ENCODE data around the gene PCCA.

The PCCA gene

GRCh38 chr13:100409132-100409531 is 320.2 kb downstream of the PCCA start:
- no peak for DNase-seq (ENCODE audit: low read depth in 3 of 3)

GRCh38 chr13:100423375-100423774 is 334.5 kb downstream of the PCCA start:
- DNase-seq (ENCODE audit: low read depth in 3 of 3) = no peak

DNA sequence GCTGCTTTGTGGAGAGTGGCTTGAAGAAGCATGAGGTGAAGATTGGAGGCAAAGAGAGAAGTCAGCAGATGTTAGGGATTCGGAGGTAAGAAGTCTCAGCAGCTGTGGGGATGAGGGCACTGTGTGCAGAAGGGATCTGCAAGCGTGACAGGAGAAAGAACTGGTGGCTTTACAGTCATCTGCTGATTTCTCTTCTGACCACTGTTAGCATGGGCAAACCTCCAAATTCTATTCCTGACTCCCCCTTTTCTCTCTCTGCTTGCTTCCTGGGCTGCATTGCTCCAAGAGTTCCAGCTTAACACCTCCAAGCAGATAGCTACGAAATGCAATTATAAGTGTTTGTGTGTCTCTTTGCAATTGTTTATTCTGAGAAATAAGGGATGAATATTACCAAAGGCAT is 340.1 kb downstream of the PCCA start:
- no peak for DNase-seq (ENCODE audit: low read depth in 3 of 3)

DNA sequence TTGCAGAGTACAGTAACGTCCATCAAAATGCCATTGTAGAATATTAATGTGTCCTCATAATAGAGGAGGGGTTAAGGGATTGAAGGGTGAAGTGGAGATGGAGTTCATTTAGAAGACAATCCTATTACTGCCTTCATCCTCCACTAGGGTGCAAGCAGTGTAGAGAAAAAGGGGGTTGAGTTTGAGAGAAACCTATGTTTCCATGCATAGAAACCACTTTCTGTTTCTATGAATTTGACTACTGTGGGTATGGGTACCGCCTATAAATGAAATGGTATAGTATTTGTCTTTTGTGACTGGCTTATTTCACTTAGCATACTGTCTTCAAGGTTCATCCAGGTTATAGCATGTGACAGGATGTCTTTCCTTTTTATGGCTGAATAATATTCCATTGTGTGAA is 343.7 kb downstream of the PCCA start:
- DNase-seq (ENCODE audit: low read depth in 3 of 3) = no peak

GRCh38 chr13:100433475-100433874 is 344.6 kb downstream of the PCCA start:
- no peak for DNase-seq (ENCODE audit: low read depth in 3 of 3)

GRCh38 chr13:100434010-100434763 is 345.3 kb downstream of the PCCA start:
- no peak for DNase-seq (ENCODE audit: low read depth in 3 of 3)

DNA sequence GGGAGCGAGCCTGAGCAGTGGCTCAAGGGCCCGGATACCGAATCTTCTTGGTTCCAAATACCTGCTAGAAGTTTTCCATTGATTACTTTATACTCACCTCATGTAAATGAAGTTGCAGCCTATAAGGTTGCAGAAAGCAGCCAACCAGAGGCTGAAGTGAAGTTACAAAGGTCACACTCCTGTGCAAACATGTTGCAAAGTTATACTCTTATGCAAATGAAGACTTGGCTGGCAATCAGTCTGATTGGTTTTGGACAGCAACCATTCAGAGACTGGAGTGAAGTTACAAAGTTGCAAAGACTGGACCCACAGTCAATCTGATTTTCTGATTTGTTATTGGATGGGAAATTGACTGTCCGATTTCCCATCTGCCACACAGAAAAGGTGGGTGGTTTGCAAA is 347.2 kb downstream of the PCCA start:
- no peak for DNase-seq (ENCODE audit: low read depth in 3 of 3)

- DNase-seq (ENCODE audit: low read depth in 3 of 3) = no peak
Observed at GRCh38 chr13:100438059-100438788, 349.3 kb downstream of the PCCA start.

DNA sequence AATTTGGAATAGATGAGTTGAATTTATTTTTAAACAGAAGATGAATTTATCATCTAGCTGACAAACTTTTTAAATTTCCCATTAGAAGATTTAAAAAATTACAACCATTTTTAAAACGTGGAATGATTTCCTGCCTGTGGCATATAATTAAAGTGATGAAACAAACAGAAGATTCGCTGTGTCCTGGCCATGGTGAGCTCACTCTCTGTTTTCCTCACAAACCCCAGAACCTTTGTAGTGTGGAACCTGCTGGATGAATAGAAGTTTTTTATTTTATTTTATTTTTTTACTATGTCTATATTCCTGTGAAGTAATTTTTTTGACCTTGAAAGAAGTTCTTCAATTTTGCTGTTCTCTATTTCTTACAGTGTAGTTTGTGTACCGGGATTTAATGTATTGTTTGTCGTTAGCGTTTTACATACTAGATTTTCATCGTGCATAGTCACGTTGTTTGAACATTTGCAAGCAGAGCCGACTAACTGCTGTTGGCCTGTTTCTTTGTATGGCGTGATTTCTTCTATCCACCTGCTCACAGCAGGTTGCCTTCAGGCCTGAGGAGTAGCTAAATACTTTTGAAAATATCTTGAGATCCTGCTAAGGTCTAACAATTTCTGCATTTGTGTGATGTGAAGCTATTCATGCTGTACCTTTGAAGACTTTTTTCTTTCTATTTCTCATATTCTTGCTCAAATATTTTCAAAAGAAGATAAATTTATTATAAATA is 350.5 kb downstream of the PCCA start:
- DNase-seq (ENCODE audit: low read depth in 3 of 3) = no peak

- no peak for DNase-seq (ENCODE audit: low read depth in 3 of 3)
Observed at GRCh38 chr13:100440751-100441425, 352.0 kb downstream of the PCCA start.

- DNase-seq (ENCODE audit: low read depth in 3 of 3) = no peak
Observed at GRCh38 chr13:100442095-100442832, 353.4 kb downstream of the PCCA start.

DNA sequence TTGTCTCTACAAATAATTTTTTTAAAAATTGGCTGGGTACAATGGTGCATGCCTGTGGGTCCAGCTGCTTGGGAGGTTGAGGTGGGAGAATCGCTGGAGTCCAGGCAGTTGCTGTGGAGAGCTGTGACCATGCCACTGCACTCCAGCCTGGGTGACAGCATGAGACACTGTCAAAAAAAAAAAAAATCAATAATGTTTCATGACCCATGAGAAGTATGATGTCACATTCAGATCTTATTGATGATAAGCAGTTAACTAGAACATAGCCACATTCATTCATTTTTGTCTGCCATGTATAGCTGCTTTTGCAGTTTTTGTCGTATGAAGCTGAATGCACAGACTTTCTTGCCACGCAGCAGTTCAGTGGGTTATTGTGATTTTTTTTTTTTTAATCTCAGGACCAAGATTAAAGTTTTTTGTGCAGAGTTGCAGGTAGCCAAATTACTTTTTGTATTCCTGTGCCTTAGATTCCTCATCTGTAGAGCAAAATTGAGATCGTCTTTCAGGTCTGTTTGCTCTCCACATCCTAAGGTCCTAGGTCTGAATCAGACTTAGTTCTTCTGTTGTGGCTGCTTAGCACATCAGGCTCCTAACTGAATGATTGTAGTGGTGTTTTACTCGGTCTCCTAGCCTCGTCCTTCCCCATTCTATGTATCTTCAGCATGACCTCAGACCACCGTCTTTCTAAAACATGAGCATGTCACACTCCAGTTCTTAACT is 354.5 kb downstream of the PCCA start:
- DNase-seq (ENCODE audit: low read depth in 3 of 3) = no peak

DNA sequence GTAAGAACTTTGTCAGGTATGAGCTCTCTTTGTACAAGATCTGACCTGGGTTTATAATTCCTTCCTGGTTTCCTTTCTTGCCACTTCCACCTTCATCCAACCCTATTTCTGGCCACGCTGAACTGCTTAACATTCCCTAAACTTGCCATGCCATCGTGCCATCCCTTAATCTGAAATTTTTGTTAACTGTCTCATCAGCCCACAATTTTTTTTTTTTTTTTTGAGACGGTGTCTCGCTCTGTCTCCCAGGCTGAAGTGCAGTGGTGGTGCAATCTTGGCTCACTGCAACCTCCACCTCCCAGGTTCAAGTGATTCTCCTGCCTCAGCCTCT is 355.1 kb downstream of the PCCA start:
- DNase-seq (ENCODE audit: low read depth in 3 of 3) = no peak

DNA sequence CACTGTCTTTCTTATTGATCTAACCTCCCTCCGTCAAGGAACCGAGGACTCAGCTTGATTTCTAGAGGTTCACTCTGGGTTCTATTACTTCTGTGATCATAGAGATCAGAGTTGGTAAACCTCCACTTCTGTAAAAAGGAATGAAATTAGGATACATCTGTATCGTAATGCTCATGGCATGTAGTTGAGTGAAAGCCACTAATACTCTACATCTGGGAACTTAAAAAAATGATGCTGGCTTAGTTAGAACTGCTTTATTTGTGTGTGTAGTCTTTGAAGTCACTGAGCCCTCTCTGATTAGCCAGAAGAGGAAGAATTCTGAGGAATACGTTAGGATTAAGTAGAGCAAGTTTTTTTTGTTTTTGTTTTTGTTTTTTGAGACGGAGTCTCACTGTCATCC is 358.9 kb downstream of the PCCA start:
- DNase-seq (ENCODE audit: low read depth in 3 of 3) = no peak

- DNase-seq (ENCODE audit: low read depth in 3 of 3) = no peak
Observed at GRCh38 chr13:100451923-100452322, 363.0 kb downstream of the PCCA start.

- no peak for DNase-seq (ENCODE audit: low read depth in 3 of 3)
Observed at GRCh38 chr13:100454876-100455275, 366.0 kb downstream of the PCCA start.

DNA sequence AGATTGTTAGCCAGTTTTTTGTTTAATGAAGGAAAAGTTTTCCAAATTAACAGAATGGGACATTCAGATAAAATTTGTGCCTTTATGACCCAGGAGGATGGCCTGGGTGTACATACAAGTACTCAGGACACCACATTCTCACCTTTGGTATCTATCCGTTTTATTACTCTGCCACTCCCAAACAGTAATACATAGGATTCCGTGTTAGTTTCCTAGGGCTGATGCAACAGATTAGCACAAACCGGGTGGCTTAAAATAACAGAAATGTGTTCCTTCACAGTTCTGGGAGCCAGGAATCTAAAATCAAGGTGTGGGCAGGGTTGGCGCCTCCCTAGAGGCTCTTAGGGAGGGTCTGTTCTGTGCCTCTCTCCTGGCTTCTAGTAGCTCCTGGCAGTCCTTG is 369.8 kb downstream of the PCCA start:
- DNase-seq (ENCODE audit: low read depth in 3 of 3) = no peak

DNA sequence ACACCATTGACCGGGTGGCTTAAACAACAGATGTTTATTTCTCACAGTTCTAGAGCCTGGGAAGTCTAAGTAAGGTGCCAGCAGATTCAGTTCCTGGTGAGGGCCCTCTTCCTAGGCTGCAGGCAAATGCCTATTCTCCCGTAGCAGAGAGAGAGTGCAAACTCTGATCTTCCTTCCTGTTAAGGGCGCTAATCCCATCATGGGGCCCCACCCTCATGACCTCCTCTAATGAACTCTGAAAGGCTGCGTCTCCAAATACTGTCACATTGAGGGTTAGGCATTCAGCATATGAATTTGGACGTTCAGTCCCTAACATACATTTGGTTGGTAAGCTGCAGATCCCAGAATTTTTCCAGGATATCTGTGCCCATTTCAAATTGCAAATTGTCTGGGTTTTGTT is 370.9 kb downstream of the PCCA start:
- no peak for DNase-seq (ENCODE audit: low read depth in 3 of 3)

DNA sequence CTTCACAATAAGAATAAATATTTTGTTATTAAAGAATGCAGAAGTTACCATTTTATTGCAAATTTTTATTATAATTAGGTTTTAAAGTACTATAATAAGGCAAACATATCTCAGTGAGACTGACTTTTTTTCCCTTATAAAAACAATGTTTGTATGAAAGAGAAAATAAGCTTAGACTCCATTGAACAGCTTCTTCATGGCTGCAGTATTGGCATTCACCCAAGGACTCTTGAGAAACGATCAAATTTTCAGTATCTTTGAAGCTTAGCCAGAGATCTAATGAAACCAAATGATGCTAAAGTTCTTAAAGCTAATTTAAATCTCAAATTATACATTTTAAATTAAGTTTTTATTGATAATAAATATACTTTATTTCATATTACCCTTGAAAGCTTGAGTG is 371.4 kb downstream of the PCCA start:
- no peak for DNase-seq (ENCODE audit: low read depth in 3 of 3)

- DNase-seq (ENCODE audit: low read depth in 3 of 3) = no peak
Observed at GRCh38 chr13:100460791-100461190, 371.9 kb downstream of the PCCA start.

Measured in stimulated activated CD4-positive, alpha-beta T cell treated with anti-CD3 and anti-CD28 coated beads, TNF-alpha, amount 100 ng/mL, for 48 hours (primary cell).